Esophagus (tissue), 2 donors: ENCODE data around the gene SIRPA. TPM values are rescaled to one million over a fixed set of nuclear protein-coding genes. Genes with fewer than 3 reads are reported as not detected.

Source experiments
- H3K27ac ChIP-seq, 2 donors: one replicate each; pipeline ENCODE4 v1.5.1; 2013; ENCODE audit warnings: low read depth in 2 of 2, mild to moderate bottlenecking in 2 of 2, inconsistent platforms in 1 of 2, low read length in 1 of 2, moderate library complexity in 1 of 2
- H3K27me3 ChIP-seq, 2 donors: one replicate each; pipeline ENCODE4 v1.6.1; 2013; ENCODE audit warnings: low read length in 2 of 2, control low read depth in 1 of 2, mild to moderate bottlenecking in 1 of 2; ENCODE audit not compliant: insufficient read depth in 2 of 2, control insufficient read depth in 1 of 2
- H3K36me3 ChIP-seq, 2 donors: one replicate each; pipeline ENCODE4 v1.6.1; 2013; ENCODE audit warnings: low read length in 1 of 2; ENCODE audit not compliant: control insufficient read depth in 2 of 2, insufficient read depth in 2 of 2
- H3K4me1 ChIP-seq, 2 donors: one replicate each; pipeline ENCODE4 v1.6.1; 2013; ENCODE audit warnings: low read length in 1 of 2; ENCODE audit not compliant: control insufficient read depth in 2 of 2, insufficient read depth in 2 of 2
- H3K4me3 ChIP-seq, 2 donors: one replicate each; pipeline ENCODE4 v1.5.1; 2013; ENCODE audit warnings: low read length in 2 of 2, mild to moderate bottlenecking in 2 of 2, low read depth in 1 of 2, moderate library complexity in 1 of 2
- H3K9me3 ChIP-seq, 2 donors: one replicate each; pipeline ENCODE4 v1.6.1; 2013; ENCODE audit warnings: mild to moderate bottlenecking in 2 of 2, low read depth in 1 of 2, low read length in 1 of 2, moderate library complexity in 1 of 2; ENCODE audit not compliant: control insufficient read depth in 2 of 2, insufficient read depth in 1 of 2
- WGBS, 2 donors: extraction: QIAGEN DNeasy Blood & Tissue Kit; methylation state at CpG; one replicate each; pipeline ENCODE4 v1.1.7; 2013; 5-methylcytosine and 5-hydroxymethylcytosine counted together
- polyA plus RNA-seq, 2 donors: library from polyadenylated mRNA; stranded (reverse); fragments of 200-250 nt; gene quantifications; one replicate each; pipeline ENCODE4 v1.2.3, GENCODE V29; 2013
- donor health status: healthy with polysubstance abuse.
- donor health status: Bipolar disorder and iron deficiency.

SIRPA gene
- polyA plus RNA-seq, 2 donors: 5.1 to 7.9 TPM

GRCh38 chr20:1867495-1868260, 27.5 kb upstream of the SIRPA start:
- Histone ChIP-seq H3K27ac (no peak overlapping the region), H3K4me3 (no peak overlapping the region), H3K27me3 (no peaks in the 10 kb centered on the region), H3K9me3 (no peaks in the 10 kb centered on the region), H3K4me1 (no peaks in the 10 kb centered on the region), H3K36me3 (no peaks in the 10 kb centered on the region)
- 36 to 37% methylated on average over 3 of the region's 3 CpGs for WGBS, 2 donors

GRCh38 chr20:1868856-1869255, 26.4 kb upstream of the SIRPA start:
- no peaks in the 10 kb centered on the region for H3K36me3 ChIP-seq
- no peak overlapping the region for H3K4me3 ChIP-seq
- H3K27me3 ChIP-seq: no peaks in the 10 kb centered on the region
- H3K27ac ChIP-seq: no peak overlapping the region
- H3K4me1 ChIP-seq: no peaks in the 10 kb centered on the region
- H3K9me3 ChIP-seq: no peaks in the 10 kb centered on the region
- WGBS, 2 donors: 74 to 75% methylated on average over 3 of the region's 3 CpGs

- no peaks in the 10 kb centered on the region for H3K27me3 ChIP-seq
- no peaks in the 10 kb centered on the region for H3K36me3 ChIP-seq
- H3K4me3 ChIP-seq: no peak overlapping the region
- no peak overlapping the region for H3K27ac ChIP-seq
- no peaks in the 10 kb centered on the region for H3K4me1 ChIP-seq
- 79 to 95% methylated on average over 4 of the region's 4 CpGs for WGBS, 2 donors
- H3K9me3 ChIP-seq: no peaks in the 10 kb centered on the region
Measured at GRCh38 chr20:1870323-1870722, 24.9 kb upstream of the SIRPA start.

- H3K9me3 ChIP-seq: no peaks in the 10 kb centered on the region
- H3K4me3 ChIP-seq: no peak overlapping the region
- WGBS, 2 donors: 39 to 44% methylated on average over 17 of the region's 17 CpGs
- H3K27ac ChIP-seq: no peak overlapping the region
- H3K27me3 ChIP-seq: no peaks in the 10 kb centered on the region
- H3K4me1 ChIP-seq: no peaks in the 10 kb centered on the region
- no peaks in the 10 kb centered on the region for H3K36me3 ChIP-seq
Measured at GRCh38 chr20:1870792-1871550, 24.2 kb upstream of the SIRPA start.

GRCh38 chr20:1871807-1872458, 23.3 kb upstream of the SIRPA start:
- no peaks in the 10 kb centered on the region for H3K9me3 ChIP-seq
- no peaks in the 10 kb centered on the region for H3K27me3 ChIP-seq
- WGBS, 2 donors: 78 to 85% methylated on average over 7 of the region's 7 CpGs
- no peak overlapping the region for H3K4me3 ChIP-seq
- no peaks in the 10 kb centered on the region for H3K36me3 ChIP-seq
- H3K27ac ChIP-seq: no peak overlapping the region
- no peaks in the 10 kb centered on the region for H3K4me1 ChIP-seq

GRCh38 chr20:1872459-1873097, 22.6 kb upstream of the SIRPA start:
- H3K9me3 ChIP-seq: no peaks in the 10 kb centered on the region
- WGBS, 2 donors: 67 to 77% methylated on average over 3 of the region's 3 CpGs
- H3K4me3 ChIP-seq: no peak overlapping the region

GRCh38 chr20:1874450-1875182, 20.6 kb upstream of the SIRPA start:
- H3K36me3 ChIP-seq: no peaks in the 10 kb centered on the region
- no peak overlapping the region for H3K27ac ChIP-seq
- no peaks in the 10 kb centered on the region for H3K27me3 ChIP-seq
- H3K9me3 ChIP-seq: no peaks in the 10 kb centered on the region
- H3K4me1 ChIP-seq: no peaks in the 10 kb centered on the region
- WGBS, 2 donors: 66 to 80% methylated on average over 19 of the region's 19 CpGs
- H3K4me3 ChIP-seq: no peak overlapping the region

More at GRCh38 chr20:1872459-1873097, 22.6 kb upstream of the SIRPA start:
- no peak overlapping the region for H3K27ac ChIP-seq
- no peaks in the 10 kb centered on the region for H3K36me3 ChIP-seq
- H3K4me1 ChIP-seq: no peaks in the 10 kb centered on the region
- H3K27me3 ChIP-seq: no peaks in the 10 kb centered on the region

- H3K27ac ChIP-seq: no peak overlapping the region
- WGBS, 2 donors: 73 to 80% methylated on average over 4 of the region's 4 CpGs
- no peaks in the 10 kb centered on the region for H3K9me3 ChIP-seq
- H3K36me3 ChIP-seq: no peaks in the 10 kb centered on the region
- no peaks in the 10 kb centered on the region for H3K27me3 ChIP-seq
- H3K4me3 ChIP-seq: no peak overlapping the region
- H3K4me1 ChIP-seq: no peaks in the 10 kb centered on the region
Measured at GRCh38 chr20:1875183-1875554, 20.0 kb upstream of the SIRPA start.

GRCh38 chr20:1875762-1876161, 19.4 kb upstream of the SIRPA start:
- no peaks in the 10 kb centered on the region for H3K27me3 ChIP-seq
- 48 to 51% methylated on average over 7 of the region's 7 CpGs for WGBS, 2 donors
- no peaks in the 10 kb centered on the region for H3K36me3 ChIP-seq
- H3K27ac ChIP-seq: no peak overlapping the region
- H3K4me3 ChIP-seq: no peak overlapping the region
- no peaks in the 10 kb centered on the region for H3K9me3 ChIP-seq
- no peaks in the 10 kb centered on the region for H3K4me1 ChIP-seq
